ENCODE measurements around the gene KRT1.

Gene KRT1

DNA sequence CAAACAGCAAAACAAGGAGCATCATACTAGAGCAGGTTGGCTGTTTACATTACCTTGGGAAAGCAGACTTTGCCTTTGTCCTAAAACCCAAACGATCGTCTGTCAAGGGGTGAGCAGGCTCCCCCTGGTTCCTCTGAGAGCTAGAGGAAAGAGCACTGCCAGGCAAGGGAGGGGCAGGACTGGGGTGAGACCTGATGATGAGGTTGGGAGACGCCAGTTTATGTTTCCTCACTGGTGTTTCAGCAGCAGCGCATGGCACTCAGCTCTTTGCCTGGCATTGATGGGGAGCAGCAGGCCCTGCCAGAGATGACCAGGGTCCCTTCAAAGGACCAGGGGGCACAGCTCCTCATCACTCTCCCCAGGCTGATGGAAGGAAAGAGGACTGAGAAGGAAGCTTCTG, 20.3 kb downstream of the KRT1 start:
- DNase-seq (ENCODE audit: low read depth): no peak

DNA sequence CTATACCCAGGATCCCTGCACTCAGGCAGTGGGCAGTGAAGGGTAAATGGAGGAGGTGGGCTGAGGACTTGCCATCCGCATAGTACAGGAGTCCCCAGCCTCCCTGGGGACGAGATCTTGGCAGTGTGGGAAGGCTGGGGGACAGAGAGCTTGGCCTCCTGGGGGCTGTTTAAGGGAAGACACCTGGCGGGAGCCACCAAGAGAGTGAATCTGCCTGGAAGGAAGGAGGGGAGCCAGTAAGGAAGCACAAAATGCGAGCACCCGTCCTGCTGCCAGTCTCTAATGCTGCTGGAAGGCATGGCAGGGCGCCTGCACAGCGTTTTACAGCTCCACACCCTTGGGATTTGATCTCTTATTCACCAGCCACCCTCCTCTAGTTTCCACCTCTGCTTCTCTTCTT, 20.8 kb downstream of the KRT1 start:
- no peak for DNase-seq (ENCODE audit: low read depth)

DNA sequence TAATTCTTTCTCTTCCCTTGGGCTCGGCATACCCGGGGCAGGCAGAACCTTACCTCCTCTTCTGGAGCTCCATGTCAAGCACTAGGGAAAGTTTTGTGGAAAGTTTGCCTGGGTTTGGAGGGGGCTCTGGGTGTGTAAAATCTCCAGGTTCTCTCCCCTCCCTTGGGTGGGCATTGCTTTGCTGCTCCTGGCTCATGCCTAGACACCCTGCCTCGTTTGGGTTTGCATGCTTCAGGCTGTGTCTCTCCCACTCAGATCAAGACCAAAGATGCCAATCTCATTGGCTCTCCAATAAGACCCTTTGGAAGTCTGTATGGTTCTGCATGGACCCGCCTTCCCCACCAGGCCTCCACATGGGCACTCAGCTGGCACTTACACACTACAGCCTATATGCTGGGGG, 22.0 kb downstream of the KRT1 start:
- no peak for DNase-seq (ENCODE audit: low read depth)

DNA sequence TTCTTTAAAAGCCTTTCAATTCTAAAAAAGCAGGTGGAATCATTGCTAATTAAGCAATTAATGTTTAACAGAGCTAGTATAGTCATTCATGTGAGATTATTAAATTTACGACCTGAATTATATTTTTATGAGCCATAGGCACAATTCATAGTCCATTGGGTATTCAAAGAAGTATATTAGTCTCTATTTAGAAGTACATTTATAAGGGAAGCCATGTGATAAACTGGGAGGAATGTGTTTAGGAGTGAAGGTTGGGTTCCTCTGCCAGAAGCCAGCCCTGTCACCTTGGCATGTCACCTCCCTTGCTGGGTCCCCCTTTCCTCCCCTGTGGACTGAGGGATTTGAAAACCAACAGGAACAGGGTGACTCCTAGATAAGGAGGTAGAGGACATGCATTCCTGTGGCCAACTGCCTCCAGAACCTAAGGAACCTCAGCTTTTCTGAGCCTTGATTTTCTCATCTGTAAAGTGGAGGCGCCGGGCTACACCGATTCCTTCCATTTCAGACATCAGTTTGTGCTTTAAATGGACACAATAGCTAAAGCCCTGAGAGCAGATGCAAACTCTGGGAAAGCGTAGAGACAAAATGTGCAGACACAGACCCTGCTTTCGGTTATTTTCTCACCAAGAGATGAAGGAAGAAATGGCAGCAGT, 22.8 kb downstream of the KRT1 start:
- DNase-seq (ENCODE audit: low read depth): no peak

DNA sequence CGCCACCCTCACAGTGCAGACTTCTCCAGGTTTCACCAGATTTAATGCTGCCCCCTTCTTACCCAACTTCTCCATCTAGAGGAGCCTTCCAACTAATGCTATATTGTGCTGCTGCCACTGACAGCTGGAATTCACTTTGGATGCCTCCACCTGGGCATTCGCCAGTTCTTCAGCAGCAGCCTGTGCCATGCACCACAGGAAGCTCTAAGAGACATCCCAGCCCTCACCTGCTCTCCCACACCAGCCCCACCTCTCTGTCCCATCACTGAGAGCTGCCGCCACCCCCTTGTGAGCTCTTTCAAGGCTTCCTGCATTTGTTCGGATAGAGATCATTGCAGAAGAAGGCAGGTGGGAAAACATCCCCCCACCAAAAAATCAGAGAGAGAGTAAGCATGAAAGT, 23.6 kb downstream of the KRT1 start:
- DNase-seq (ENCODE audit: low read depth): no peak

DNA sequence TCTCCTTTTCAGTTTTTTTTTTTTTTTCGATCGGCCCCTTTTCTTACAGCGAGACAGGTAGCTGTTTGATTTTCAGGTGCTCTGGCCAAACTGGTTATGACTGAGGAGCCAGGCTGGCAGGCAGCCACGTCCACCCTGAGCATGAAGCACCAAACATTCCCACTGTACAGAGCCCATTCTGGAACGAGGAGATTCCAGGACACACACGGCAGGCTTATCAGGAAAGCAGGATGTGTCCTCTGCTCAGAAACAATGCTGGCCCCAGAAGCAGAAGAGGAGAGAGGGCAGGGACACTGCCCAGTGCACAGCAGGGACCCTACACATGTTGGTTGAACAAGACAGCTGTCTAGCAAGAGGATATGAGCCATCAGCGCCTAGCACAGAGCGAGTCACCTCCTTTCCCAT, 24.5 kb downstream of the KRT1 start:
- DNase-seq (ENCODE audit: low read depth): no peak

DNA sequence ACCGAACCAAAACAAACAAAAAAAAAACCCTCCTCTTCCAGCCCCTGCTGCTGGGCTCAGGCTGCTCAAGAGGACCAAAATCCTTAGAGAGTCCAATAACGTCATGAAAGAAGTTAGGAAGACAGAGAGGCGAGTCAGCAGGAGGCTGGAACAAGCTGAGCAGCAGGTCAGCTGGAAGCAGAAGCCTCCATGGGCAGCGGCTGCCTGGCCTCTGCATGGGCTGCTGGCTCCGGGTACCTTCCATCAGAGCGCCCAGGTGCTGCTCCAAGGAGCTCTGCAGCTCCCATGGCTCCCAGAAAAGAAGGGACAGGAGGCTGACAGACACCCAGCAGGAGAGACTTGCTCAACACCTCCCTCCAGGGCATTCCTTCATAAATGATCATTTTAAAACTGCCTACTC, 25.0 kb downstream of the KRT1 start:
- DNase-seq (ENCODE audit: low read depth): peak; percentile 6

DNA sequence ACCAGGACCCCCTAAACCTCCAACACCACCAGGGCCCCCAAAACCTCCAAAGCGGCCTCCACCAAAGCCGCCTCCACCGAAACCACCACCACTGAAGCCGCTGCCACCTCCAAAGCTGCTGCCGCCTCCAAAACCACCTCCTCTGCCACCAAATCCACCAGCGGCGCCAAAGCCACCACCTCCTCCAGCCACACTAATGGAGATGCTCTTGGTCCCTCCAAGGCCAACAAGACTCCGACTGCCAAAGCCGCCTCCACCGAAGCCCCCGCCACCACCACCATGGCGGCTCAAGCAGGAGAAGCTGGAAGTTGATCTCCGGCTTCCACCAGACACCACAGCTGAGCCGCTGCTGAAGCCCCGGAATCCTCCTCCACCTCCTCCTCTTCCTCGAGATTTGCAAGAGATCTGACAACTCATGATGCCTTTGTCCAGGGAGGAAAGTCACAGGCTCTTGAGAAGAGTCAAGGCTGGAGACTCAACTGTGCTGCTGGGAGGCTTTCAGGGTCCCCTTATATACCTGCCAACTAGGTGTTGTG, 28.4 kb downstream of the KRT1 start, which contains the start of gene KRT2:
TSS of gene KRT2 (minus strand) at position 486 of the 536 bp plus-strand sequence. CDS start at position 417, 69 bp downstream.
- DNase-seq (ENCODE audit: low read depth): no peak

DNA sequence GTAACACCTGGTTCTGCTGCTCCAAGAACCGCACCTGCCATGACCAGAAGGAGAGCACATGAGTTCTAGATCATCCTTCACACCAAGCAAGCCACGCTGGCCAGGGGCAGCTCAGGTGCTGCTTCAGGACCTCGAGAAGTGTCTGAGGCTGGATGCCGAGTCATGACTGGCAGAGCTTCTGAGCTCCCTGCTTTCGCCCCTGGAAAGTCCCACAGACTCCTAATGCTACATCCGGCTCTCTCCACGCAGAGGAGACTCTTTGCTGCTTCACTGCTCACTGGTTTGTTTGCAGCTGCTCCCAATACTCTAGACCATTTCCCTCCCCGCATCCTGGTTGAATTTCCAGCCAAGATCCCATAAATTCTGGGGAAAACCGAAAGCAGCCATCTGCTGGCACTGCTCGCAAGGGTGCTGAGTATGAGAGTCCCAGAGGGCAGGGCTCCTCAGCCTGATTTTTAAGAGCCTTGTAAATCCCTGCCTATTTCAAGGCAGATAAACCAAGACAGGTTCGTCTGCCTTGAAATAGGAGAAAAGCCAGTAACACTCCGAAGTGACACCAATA, 29.6 kb downstream of the KRT1 start:
- DNase-seq (ENCODE audit: low read depth): peak; percentile 10

DNA sequence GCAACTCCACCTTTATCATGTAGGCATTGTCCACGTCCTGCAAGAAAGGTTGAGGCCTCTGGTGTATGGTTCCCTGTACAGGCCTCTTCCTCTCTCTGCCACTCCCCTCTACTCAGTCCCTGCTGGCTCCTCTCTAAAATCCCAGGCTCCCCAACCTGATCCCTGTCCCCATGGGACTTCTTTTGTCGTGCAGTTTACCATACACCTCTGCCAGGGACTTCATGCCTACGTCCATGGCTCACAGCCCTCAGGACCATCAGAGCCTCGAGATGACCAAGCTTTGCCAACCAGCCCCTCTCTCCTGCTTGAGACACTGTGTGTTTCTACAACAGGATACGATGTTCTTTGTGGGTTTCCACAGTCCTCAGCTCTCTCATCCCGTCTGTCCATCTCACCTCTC, 31.1 kb downstream of the KRT1 start:
- DNase-seq (ENCODE audit: low read depth): no peak

DNA sequence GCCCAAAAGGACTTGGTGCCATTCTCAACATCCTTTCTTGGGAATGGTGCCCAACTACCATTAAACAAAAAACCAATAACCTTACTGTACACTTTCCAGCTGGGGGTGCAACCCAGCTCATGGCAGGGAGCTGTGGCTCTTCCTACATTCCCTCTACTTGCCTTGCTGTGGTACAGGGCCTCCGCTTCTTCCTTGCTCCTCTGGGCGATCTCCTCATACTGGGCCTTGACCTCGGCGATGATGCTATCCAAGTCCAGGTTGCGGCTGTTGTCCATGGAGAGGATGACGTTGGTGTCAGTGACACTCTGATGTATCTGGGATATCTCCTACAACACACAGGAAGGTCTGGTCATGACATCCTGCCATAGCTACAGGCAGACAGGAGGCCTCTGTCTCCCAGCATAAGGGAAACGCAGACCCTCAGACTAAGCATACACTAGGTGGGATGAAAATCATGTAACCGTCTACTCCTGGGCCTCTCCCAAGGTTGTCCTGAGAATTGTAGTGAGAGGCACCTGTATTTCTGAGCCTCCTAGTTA, 32.1 kb downstream of the KRT1 start:
- no peak for DNase-seq (ENCODE audit: low read depth)

DNA sequence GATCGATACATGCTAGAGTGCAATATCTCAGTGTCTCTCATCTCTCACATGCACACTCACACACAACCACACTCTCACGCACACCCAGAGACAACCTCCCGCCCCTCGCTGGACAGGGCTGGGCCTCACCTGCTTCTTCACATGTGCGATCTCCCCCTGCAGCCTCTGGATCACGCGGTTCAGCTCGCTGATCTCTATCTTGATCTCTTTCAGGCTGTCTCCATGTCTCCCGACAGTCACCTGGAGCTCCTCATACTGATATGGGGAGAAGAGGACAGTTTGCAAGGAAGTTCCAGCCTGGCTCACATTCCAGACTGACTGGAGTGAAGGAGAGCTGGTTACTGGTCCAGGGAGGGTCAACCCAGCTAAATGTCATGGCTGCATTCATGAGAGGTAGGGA, 32.6 kb downstream of the KRT1 start:
- no peak for DNase-seq (ENCODE audit: low read depth)

DNA sequence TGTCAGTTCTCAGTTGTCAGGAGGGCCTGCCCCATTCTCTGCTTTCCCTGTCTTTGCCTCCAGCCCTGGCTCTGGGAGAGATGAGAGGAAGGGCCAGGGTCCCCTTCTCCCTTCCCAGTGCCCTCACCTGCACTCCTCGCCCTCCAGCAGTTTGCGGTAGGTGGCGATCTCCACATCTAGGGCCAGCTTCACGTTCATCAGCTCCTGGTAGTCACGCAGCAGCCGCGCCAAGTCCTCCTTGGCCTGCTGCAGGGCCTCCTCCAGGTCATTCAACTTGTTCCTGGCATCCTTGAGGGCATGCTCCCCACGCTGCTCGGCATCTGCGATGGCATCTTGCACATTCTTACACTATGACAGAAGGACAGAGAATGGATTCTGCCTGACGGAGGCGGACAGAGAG, 33.6 kb downstream of the KRT1 start:
- DNase-seq (ENCODE audit: low read depth): no peak

DNA sequence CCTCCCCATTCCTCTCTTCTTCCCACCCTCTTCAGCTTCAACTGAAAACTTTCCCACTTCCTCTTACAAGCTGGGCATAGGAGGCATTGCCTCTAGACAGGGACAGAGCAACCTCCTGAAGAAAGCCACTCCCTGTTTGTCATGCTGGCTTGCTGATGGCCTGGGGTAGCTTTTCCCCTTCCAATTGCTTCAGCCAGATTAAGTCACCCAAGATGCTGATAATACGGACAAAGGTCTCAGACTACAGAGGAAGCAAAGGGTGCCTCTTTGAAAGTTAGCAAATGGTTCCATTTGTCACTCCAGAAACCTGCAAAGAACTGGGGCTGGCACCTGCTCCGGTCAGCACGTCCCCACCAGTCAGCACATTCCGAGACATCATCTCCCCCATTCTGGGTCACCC, 34.2 kb downstream of the KRT1 start:
- no peak for DNase-seq (ENCODE audit: low read depth)

DNA sequence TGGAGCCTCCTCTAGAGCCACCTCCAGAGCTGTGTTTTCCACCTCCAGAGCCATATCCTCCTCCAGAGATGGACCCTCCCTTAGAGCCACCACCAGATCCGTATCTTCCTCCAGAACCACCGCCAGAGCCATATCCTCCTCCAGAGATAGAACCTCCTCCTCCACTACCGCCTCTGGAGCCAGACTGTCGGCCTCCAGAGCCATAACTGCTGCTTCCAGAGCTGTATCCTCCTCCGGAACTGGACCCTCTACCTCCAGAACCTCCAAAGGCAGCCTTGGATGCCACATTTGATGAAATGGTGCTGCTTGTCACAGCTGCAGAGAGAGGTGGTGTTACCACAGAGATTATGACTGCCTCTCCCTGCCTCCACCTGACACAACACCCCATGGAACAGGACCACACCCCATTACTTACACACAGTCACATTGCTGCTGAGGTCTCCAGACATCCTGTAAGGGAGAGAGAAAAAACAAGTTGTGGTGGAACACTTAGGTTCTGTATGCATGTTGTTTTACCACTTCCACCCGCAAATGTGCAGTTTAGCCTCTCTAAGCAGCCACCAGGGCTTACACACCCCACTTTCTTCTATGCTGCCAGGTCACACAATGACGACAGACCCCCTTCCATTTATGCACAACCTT, 35.0 kb downstream of the KRT1 start:
- DNase-seq (ENCODE audit: low read depth): no peak

DNA sequence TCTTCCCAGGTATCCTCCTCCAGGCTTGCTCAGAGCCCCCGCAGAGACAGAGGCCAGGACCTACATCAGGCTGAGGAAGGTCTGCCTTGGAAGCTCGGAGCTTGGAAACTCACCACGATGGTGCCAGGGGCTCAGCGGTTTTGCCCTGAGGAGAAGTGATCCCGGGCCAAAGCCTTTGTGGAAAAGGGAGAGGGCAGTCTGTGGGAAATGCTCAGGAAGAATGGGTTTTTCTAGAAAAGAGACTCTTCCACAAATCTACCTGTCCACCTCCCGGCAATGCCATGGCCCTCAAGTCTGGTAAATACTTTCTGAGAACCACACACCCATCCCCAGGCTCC, 36.2 kb downstream of the KRT1 start:
- no peak for DNase-seq (ENCODE audit: low read depth)

DNA sequence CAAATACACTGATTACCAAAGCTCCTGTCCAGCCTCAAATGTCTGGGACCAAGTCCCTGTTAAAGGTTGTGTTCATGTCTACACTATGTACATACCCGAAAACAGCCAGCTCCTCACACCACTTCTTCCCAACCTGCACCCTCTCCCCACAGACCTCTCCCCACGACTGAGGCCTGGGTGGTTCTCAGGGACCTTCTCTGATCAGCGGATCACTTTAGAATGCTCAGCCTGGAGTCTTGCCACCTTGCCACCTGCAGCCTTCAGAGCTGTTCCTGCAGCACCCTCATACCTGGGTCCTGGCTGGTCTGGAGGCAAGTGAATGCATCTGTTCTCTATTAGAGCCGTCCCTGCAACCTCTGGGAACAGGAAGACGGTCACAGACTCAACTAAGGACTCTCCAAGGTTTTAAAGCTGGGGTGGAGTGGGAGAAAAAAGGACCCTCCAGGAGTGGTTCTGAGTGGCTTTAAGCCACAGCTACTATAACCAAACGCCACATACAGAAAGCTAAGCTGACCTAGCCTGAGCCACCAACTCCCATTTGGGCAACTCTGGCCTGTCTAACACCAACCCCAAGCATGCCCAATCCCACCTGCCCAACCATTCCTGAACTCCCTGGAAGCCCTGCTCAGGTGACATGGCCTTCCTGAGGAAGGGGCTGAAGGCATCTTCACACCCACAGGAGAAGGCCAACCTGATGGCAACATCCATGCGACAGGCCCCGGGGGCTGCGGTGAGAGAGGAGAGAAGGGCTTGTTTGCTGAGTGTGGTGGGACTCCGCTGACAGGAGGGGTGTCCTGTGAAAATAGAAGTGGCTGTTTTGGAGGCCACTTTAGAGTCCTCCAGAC, 36.8 kb downstream of the KRT1 start:
- DNase-seq (ENCODE audit: low read depth): no peak

DNA sequence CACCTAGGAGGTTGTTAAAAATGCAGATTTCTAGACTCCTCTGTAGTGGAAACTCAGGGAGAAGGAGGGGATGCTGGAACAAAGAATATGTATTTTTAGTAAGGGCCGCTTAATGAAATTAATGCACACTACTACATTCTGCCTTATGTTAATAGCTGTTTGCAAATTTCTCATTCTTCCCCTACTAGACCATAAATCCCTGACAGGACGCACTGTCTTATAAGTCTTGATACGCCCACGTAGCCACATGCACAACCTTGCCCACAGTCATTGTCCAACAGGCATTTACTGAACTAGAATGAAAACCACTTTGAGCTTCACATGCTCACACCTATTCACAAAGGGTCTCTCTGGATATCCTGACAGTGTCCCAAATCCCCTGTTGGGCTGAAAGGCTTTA, 38.7 kb downstream of the KRT1 start:
- DNase-seq (ENCODE audit: low read depth): no peak

DNA sequence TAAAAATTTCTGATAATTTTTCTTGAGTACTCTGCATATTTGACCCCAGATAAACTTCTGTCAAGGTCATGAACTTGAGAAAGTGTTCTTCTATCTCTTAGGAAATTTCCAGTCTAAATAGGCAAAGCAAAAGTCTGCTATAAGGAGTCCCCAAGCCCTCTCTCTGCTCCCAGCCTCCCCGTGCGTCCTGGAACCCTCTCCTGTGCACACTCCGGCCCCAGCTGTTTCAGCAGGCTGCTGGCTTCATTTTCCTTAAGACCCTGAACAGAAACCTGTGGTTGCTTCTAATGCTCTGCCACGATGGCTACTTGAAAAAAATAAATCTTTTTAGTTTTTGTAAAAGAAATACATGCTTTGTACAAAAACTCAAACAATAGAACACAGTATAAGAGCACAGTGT, 42.9 kb downstream of the KRT1 start:
- no peak for DNase-seq (ENCODE audit: low read depth)

DNA sequence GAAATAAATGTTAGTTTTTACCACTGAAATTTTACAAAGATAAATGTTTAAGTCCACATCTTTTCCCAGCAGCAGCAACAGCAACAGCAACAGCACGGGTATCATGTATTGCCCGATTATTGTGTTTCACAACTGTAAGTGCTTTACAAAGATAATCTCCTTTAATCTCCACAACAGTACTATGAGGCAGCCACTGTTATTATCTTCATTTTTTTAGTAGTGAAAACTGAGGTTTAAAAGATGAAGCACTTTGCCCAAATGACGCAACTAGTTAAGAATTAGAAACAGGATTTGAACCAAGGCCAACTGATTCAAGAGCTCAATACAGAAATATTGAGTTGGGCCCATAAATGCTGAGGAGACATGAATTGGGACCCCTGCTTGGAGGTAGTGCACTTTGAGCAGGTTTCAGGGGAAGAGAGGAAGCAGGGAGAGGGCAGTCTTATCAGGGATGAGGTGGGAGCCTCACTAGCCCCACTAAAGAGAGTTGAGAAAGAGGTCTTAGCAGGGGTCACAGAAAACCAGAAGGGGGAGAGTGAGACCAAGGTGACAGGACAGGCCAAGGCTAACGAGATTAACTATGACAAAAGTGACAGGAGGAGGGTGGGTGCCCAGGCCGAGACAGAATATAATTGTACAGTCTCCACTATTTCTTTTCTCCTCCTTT, 43.5 kb downstream of the KRT1 start:
- DNase-seq (ENCODE audit: low read depth): no peak

DNA sequence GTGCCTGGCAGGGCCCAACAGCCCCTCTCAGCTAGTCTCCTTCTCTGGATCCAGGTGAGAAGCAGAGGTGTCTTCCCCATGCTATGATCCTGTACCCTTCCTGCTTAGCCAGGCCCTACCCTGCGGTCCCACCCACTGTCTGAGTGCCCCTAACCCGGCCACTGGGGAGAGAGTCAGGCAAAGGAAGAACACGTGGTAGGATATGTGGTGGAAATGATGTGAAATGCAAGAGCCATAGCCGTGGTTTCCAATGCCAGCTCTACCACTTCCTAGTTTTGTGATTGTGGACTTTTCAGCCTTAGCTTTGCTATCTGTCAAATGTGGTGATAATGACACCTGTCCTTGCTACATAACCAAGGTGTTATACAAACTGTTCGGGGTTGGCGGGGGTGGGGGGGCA, 44.0 kb downstream of the KRT1 start:
- no peak for DNase-seq (ENCODE audit: low read depth)

Data from stromal cell of bone marrow (primary cell).